A549 (cell line): ENCODE data around the gene ADM2. TPM values are rescaled to one million over a fixed set of nuclear protein-coding genes. Genes with fewer than 3 reads are reported as not detected.

Source experiments
- ATAC-seq, 2 experiments: fragments of 200-7000 bp in 1 of 2; fragments of >200 bp in 1 of 2; cut with Nextera tagmentation in 1 of 2; cut with Tn5 transposase in 1 of 2; 3 replicates each; pipeline versions ENCODE4 v1.8.0 to v1.9.1; 2018 to 2020; ENCODE audit warnings: mild to moderate bottlenecking in 1 of 2, moderate library complexity in 1 of 2
- CTCF ChIA-PET: fragments of 300-600 bp; sonication (Branson Sonifier 250); formaldehyde crosslinking; extraction: SDS; loops from one replicate; lab custom pipeline; 2021; ENCODE audit warnings: antibody characterized with exemption, inconsistent platforms; lab: Yijun Ruan, JAX
- POLR2A ChIA-PET: fragments of 350-600 bp; formaldehyde crosslinking; extraction: SDS; loops from one replicate; lab custom pipeline; 2021; ENCODE audit warnings: antibody characterized with exemption, inconsistent platforms; lab: Yijun Ruan, JAX
- DNase-seq, 2 experiments: peaks; one replicate each; pipeline versions ENCODE4 v3.0.0 to v3.0.0-alpha.2; 2011 to 2016; ENCODE audit warnings: low read depth in 1 of 2, low spot score in 1 of 2
- FAIRE-seq: peaks from 2 replicates; lab custom pipeline; 2011; peaks lifted over from hg19 to GRCh38; lab: Jason Lieb, UNC
- H3K27ac ChIP-seq, 2 experiments: fragments of >200 bp; sonication (Bioruptor Twin); formaldehyde crosslinking; 3 replicates each; pipeline ENCODE4 v1.5.1; 2016 to 2017
- H3K4me1 ChIP-seq: fragments of >200 bp; sonication (Bioruptor Twin); formaldehyde crosslinking; 3 replicates; pipeline ENCODE4 v1.6.1; 2016
- H3K4me2 ChIP-seq: fragments of >200 bp; sonication (Bioruptor Twin); formaldehyde crosslinking; 3 replicates; pipeline ENCODE4 v1.6.1; 2016
- H3K4me3 ChIP-seq: fragments of >200 bp; sonication (Bioruptor Twin); formaldehyde crosslinking; 3 replicates; pipeline ENCODE4 v1.5.1; 2016
- H3K9me3 ChIP-seq: fragments of >200 bp; sonication (Bioruptor Twin); formaldehyde crosslinking; 3 replicates; pipeline ENCODE4 v1.6.1; 2016
- BHLHE40 ChIP-seq: IDR thresholded peaks from 2 replicates; pipeline ENCODE4 v1.6.1; 2012; ENCODE audit warnings: low read depth, low read length, inconsistent platforms
- CBX2 ChIP-seq: fragments of 200-600 bp; sonication (generic); IDR thresholded peaks from 2 replicates; pipeline ENCODE4 v1.6.1; 2016; ENCODE audit warnings: low read depth, mild to moderate bottlenecking, borderline replicate concordance
- CHD4 ChIP-seq: fragments of 200-600 bp; sonication (generic); IDR thresholded peaks from 2 replicates; pipeline ENCODE4 v1.6.1; 2016; ENCODE audit warnings: antibody characterized with exemption, mild to moderate bottlenecking, borderline replicate concordance
- EP300 ChIP-seq, 2 experiments: fragments of >200 bp; sonication (Bioruptor Twin); formaldehyde crosslinking; IDR thresholded peaks; 2 replicates in 1 of 2; 3 replicates in 1 of 2; pipeline ENCODE4 v1.6.1; 2016 to 2017
- FOSB ChIP-seq: fragments of 250-450 bp; sonication (Bioruptor Pico); IDR thresholded peaks from 2 replicates; pipeline ENCODE4 v1.5.0; 2020; ENCODE audit warnings: mild to moderate bottlenecking, moderate library complexity
- HES2 ChIP-seq: fragments of >200 bp; sonication (Bioruptor Twin); formaldehyde crosslinking; IDR thresholded peaks from 2 replicates; pipeline ENCODE4 v1.6.1; 2016
- HOXB13 ChIP-seq: fragments of 250-450 bp; sonication (Bioruptor Pico); IDR thresholded peaks from 2 replicates; pipeline ENCODE4 v1.5.0; 2020; ENCODE audit warnings: low read depth, mild to moderate bottlenecking, moderate library complexity
- POLR2A ChIP-seq: IDR thresholded peaks from 2 replicates; pipeline ENCODE4 v1.6.1; 2012; ENCODE audit warnings: mild to moderate bottlenecking, low read length
- RCOR1 ChIP-seq: fragments of 150-350 bp; IDR thresholded peaks from 2 replicates; pipeline ENCODE4 v1.6.1; 2014; ENCODE audit warnings: antibody characterized with exemption, low read length, low read depth
- REST ChIP-seq: fragments of 200-600 bp; sonication (generic); IDR thresholded peaks from 2 replicates; pipeline ENCODE4 v1.6.1; 2016; ENCODE audit warnings: antibody characterized with exemption, mild to moderate bottlenecking, moderate library complexity
- TFCP2L1 ChIP-seq: fragments of 250-450 bp; sonication (Bioruptor Pico); IDR thresholded peaks from 2 replicates; pipeline ENCODE4 v1.5.0; 2021; ENCODE audit warnings: mild to moderate bottlenecking
- TP53 ChIP-seq: fragments of 250-450 bp; sonication (Bioruptor Pico); IDR thresholded peaks from 2 replicates; pipeline ENCODE4 v1.5.0; 2021; ENCODE audit warnings: mild to moderate bottlenecking, moderate library complexity
- ZNF302 ChIP-seq: fragments of 250-450 bp; sonication (Bioruptor Pico); IDR thresholded peaks from 2 replicates; pipeline ENCODE4 v1.9.0; 2021; ENCODE audit warnings: inconsistent platforms, mild to moderate bottlenecking, moderate library complexity
- WGBS: methylation state at CpG from one replicate; pipeline ENCODE4 v1.1.6; 2017; ENCODE audit errors: missing lambda C conversion rate; 5-methylcytosine and 5-hydroxymethylcytosine counted together
- polyA plus RNA-seq, 4 experiments: library from polyadenylated mRNA; depleted of rRNA in 3 of 4; stranded (reverse); fragments of >200 nt; fragmentation: RNase III in 1 of 4; extraction: RNeasy Plus Mini Kit Qiagen cat#74134 plus additional on column Dnase treatment in 1 of 4; gene quantifications; 2 replicates in 3 of 4; 3 replicates in 1 of 4; pipeline ENCODE4 v1.2.3, GENCODE V29; 2011 to 2017
- TF ChIP-seq, protein P1 (sequence below): fragments of 250-450 bp; sonication (Bioruptor Pico); IDR thresholded peaks from 2 replicates; pipeline ENCODE4 v1.5.0; 2021; ENCODE audit warnings: mild to moderate bottlenecking, moderate library complexity, borderline replicate concordance
- TF ChIP-seq, protein P2 (sequence below): IDR thresholded peaks from 2 replicates; pipeline ENCODE4 v1.6.1; 2012

Gene ADM2
- polyA plus RNA-seq, 2 of the 4 experiments (the other 2 are of a cell fraction), result 0.50 to 1.1 TPM

- ChIA-PET CTCF (interaction anchor here (0.6 to 1.3 kb wide), 5 partner anchors 9 to 102 kb away, joined by 3 to 5 read pairs (median 4); no protein-coding TSS in a partner anchor), POLR2A (no interaction called here)
- DNase-seq (no peak), ATAC-seq (no peak), FAIRE-seq (no peak)
- 88% methylated on average over 10 of the region's 22 CpGs for WGBS
- H3K4me3 ChIP-seq, result no peak overlapping the region
- H3K4me2 ChIP-seq, result no peak overlapping the region
- H3K4me1 ChIP-seq, result peaks cover 8% of the 10 kb centered on the region; the same call in 1 of the 3 replicates
- H3K9me3 ChIP-seq, result no peaks in the 10 kb centered on the region
- TF ChIP-seq BHLHE40 (no peak), HOXB13 (no peak), HES2 (no peak), RCOR1 (no peak), FOSB (CRISPR knock-in tag) (no peak), ZNF302 (no peak), CHD4 (no peak), TFCP2L1 (CRISPR knock-in tag) (no peak)
- TF ChIP-seq, protein P1, sequence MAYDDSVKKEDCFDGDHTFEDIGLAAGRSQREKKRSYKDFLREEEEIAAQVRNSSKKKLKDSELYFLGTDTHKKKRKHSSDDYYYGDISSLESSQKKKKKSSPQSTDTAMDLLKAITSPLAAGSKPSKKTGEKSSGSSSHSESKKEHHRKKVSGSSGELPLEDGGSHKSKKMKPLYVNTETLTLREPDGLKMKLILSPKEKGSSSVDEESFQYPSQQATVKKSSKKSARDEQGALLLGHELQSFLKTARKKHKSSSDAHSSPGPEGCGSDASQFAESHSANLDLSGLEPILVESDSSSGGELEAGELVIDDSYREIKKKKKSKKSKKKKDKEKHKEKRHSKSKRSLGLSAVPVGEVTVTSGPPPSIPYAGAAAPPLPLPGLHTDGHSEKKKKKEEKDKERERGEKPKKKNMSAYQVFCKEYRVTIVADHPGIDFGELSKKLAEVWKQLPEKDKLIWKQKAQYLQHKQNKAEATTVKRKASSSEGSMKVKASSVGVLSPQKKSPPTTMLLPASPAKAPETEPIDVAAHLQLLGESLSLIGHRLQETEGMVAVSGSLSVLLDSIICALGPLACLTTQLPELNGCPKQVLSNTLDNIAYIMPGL (CRISPR knock-in tag), result no peak
- TF ChIP-seq, protein P2, sequence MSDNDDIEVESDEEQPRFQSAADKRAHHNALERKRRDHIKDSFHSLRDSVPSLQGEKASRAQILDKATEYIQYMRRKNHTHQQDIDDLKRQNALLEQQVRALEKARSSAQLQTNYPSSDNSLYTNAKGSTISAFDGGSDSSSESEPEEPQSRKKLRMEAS, result no peak
- H3K27ac ChIP-seq, result no peak overlapping the region
Observed at GRCh38 chr22:50467773-50468440, 13.4 kb upstream of the ADM2 start.

DNA sequence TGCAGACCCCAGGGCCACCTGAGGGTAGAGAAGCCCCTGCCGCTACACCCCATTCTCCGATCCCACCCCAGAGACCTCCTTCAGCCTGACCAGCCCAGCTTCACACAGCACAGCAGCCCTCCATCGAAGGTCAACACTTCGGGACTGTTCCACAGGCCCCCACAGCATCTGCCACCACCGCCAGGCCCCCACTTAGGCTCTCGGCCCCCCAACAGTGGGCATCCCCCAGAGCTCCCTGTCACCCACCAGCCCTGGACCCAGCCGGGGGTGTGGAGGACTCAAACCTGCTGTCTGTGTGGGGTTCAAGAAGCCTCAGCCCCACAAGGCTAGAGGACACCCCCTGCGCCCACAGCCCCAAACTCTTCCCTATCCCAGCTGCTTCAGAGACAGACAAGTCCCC is 12.7 kb upstream of the ADM2 start:
- FAIRE-seq, result no peak
- no peak overlapping the region for H3K27ac ChIP-seq

GRCh38 chr22:50469377-50470305 is 11.7 kb upstream of the ADM2 start:
- WGBS, result 65% methylated on average over 10 of the region's 25 CpGs
- FAIRE-seq (no peak), ATAC-seq (no peak), DNase-seq (no peak)
- no peak overlapping the region for H3K4me3 ChIP-seq
- ChIA-PET CTCF (interaction anchor here (1.1 to 1.3 kb wide), 2 partner anchors 28 to 151 kb away, joined by 3 to 5 read pairs; no protein-coding TSS in a partner anchor), POLR2A (no interaction called here)
- peaks cover 13% of the 10 kb centered on the region; the same call in 1 of the 3 replicates for H3K4me1 ChIP-seq
- no peaks in the 10 kb centered on the region for H3K9me3 ChIP-seq
- H3K27ac ChIP-seq, result no peak overlapping the region
- no peak overlapping the region for H3K4me2 ChIP-seq
- TF ChIP-seq EP300 (IDR thresholded peaks at IDR 0.05) (no peak), POLR2A (no peak), CBX2 (no peak), REST (no peak), CHD4 (no peak)

More for the DNA sequence above, 12.7 kb upstream of the ADM2 start:
- TF ChIP-seq TP53 (no peak), ZNF302 (no peak)
- ATAC-seq (no peak), DNase-seq (no peak)
- ChIA-PET CTCF (interaction anchor here (0.5 to 1.3 kb wide), 4 partner anchors 12 to 202 kb away, joined by 3 to 5 read pairs (median 4); no protein-coding TSS in a partner anchor), POLR2A (no interaction called here)
- no peak overlapping the region for H3K4me2 ChIP-seq
- peaks cover 9% of the 10 kb centered on the region; the same call in 1 of the 3 replicates for H3K4me1 ChIP-seq
- no peak overlapping the region for H3K4me3 ChIP-seq
- no peaks in the 10 kb centered on the region for H3K9me3 ChIP-seq
- WGBS, result 90% methylated on average over 2 of the region's 8 CpGs
